Measurements from ENCODE around the gene KRT33B.
"Not testable (repeated sequence)": the region's sequence is repeated elsewhere in the genome, so short reads cannot be mapped to it uniquely, and the experiment has no call there.

Gene KRT33B

GRCh38 chr17:41352597-41353366 lies 16.8 kb downstream of the KRT33B start:
- Histone ChIP-seq H3K56ac (ENCODE audit: low read length) (no peak overlapping the region), H2BK15ac (replicated peaks; ENCODE audit: low read depth) (no peak overlapping the region), H3K4ac (ENCODE audit: low read depth, low read length) (no peak overlapping the region), H4K8ac (ENCODE audit: low read depth, low read length) (no peak overlapping the region), H3K27ac (ENCODE audit: low read depth, low read length) (no peak overlapping the region), H3K9ac (ENCODE audit: low read length) (no peak overlapping the region), H3K4me2 (ENCODE audit: low read length) (no peak overlapping the region), H3K79me1 (ENCODE audit: low read length) (no peaks in the 10 kb centered on the region), H3K23ac (ENCODE audit: low read length) (no peak overlapping the region), H2BK5ac (ENCODE audit: low read length) (no peak overlapping the region), H3K36me3 (ENCODE audit: control insufficient read depth, insufficient read depth, low read length) (no peaks in the 10 kb centered on the region), H4K5ac (ENCODE audit: low read length) (no peak overlapping the region), H3K18ac (ENCODE audit: low read length) (no peak overlapping the region), H2BK120ac (ENCODE audit: low read depth, low read length) (no peak overlapping the region), H3K79me2 (ENCODE audit: control insufficient read depth, insufficient read depth, low read length) (no peaks in the 10 kb centered on the region), H3K4me1 (ENCODE audit: control insufficient read depth, low read depth, low read length) (no peaks in the 10 kb centered on the region), H3K27me3 (ENCODE audit: insufficient read depth, low read length, poor library complexity) (no peaks in the 10 kb centered on the region), H3K4me3 (ENCODE audit: low read length) (no peak overlapping the region), H2AK5ac (ENCODE audit: low read length) (no peak overlapping the region)
- WGBS (ENCODE audit: extremely low coverage, insufficient coverage, low lambda C conversion rate) = no CpG with 5 or more reads among the region's 7 CpGs
- DNase-seq = no peak

DNA sequence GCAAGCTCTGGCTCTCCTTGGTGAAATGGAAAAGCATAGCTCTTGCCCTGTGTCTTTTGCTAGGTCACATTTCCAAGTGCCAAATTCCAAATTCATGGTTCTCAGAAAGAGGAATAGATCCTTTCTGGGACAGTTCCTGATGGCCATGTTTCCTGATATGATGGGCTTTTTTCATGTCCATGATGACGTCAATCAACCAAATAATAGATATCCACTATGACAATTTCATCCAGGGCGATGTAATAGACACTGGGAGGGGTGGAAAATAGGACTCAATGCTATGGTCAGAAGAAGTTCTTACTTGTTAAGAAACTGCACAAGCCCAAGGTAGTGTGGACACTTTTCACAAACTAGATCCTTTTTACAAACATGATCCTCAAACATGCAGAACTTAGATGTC lies 18.4 kb downstream of the KRT33B start:
- no peak overlapping the region for H3K4me2 ChIP-seq (ENCODE audit: low read length)
- no peaks in the 10 kb centered on the region for H3K4me1 ChIP-seq (ENCODE audit: control insufficient read depth, low read depth, low read length)
- H3K18ac ChIP-seq (ENCODE audit: low read length) = no peak overlapping the region
- H3K9ac ChIP-seq (ENCODE audit: low read length) = no peak overlapping the region
- H3K79me1 ChIP-seq (ENCODE audit: low read length) = no peaks in the 10 kb centered on the region
- no peaks in the 10 kb centered on the region for H3K36me3 ChIP-seq (ENCODE audit: control insufficient read depth, insufficient read depth, low read length)
- WGBS (ENCODE audit: extremely low coverage, insufficient coverage, low lambda C conversion rate) = no CpG with 5 or more reads among the region's 2 CpGs
- no peak overlapping the region for H3K56ac ChIP-seq (ENCODE audit: low read length)
- no peak overlapping the region for H2BK15ac ChIP-seq (replicated peaks; ENCODE audit: low read depth)
- H2BK5ac ChIP-seq (ENCODE audit: low read length) = no peak overlapping the region
- no peaks in the 10 kb centered on the region for H3K27me3 ChIP-seq (ENCODE audit: insufficient read depth, low read length, poor library complexity)
- no peak for DNase-seq
- H4K8ac ChIP-seq (ENCODE audit: low read depth, low read length) = no peak overlapping the region
- no peak overlapping the region for H3K23ac ChIP-seq (ENCODE audit: low read length)
- no peak overlapping the region for H2BK120ac ChIP-seq (ENCODE audit: low read depth, low read length)
- no peak overlapping the region for H4K5ac ChIP-seq (ENCODE audit: low read length)
- H3K79me2 ChIP-seq (ENCODE audit: control insufficient read depth, insufficient read depth, low read length) = no peaks in the 10 kb centered on the region
- no peak overlapping the region for H2AK5ac ChIP-seq (ENCODE audit: low read length)
- no peak overlapping the region for H3K4ac ChIP-seq (ENCODE audit: low read depth, low read length)
- no peak overlapping the region for H3K4me3 ChIP-seq (ENCODE audit: low read length)
- H3K27ac ChIP-seq (ENCODE audit: low read depth, low read length) = no peak overlapping the region

DNA sequence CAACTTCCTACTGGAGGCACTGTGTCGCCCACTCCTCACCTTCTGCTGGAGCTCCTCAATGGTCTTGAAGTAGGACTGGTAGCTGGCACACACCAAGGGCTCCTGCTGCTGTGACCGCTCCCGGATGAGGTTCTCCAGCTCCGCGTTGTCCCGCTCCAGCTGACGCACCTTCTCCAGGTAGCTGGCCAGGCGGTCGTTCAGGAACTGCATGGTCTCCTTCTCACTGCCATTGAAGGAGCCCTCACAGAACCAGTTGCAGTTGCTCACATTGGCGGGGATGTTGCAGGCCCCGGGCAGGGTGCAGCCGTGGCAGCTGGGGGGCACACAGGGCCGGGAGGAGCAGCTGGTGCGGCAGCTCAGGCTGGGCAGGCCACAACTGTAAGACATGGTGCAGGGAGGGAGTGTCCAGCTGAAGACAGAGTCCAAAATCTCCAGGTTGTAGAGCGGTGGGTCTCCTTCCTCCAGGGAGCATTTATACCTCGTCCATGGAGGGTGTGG lies 19.2 kb downstream of the KRT33B start, which contains the start of gene KRT33A:
Gene KRT33A (minus strand): TSS at position 448 of the 498 bp plus-strand sequence. CDS start 61 bp downstream, at position 387.
- H3K9ac ChIP-seq (ENCODE audit: low read length); DNase-seq; H3K4me1 ChIP-seq (ENCODE audit: control insufficient read depth, low read depth, low read length); H2BK15ac ChIP-seq (replicated peaks; ENCODE audit: low read depth); H2BK120ac ChIP-seq (ENCODE audit: low read depth, low read length); H3K79me1 ChIP-seq (ENCODE audit: low read length); H4K5ac ChIP-seq (ENCODE audit: low read length); H3K27ac ChIP-seq (ENCODE audit: low read depth, low read length); H3K27me3 ChIP-seq (ENCODE audit: insufficient read depth, low read length, poor library complexity); H3K4me3 ChIP-seq (ENCODE audit: low read length); H3K36me3 ChIP-seq (ENCODE audit: control insufficient read depth, insufficient read depth, low read length); H3K18ac ChIP-seq (ENCODE audit: low read length); H3K79me2 ChIP-seq (ENCODE audit: control insufficient read depth, insufficient read depth, low read length); H2AK5ac ChIP-seq (ENCODE audit: low read length); H3K4me2 ChIP-seq (ENCODE audit: low read length); H4K8ac ChIP-seq (ENCODE audit: low read depth, low read length); H2BK5ac ChIP-seq (ENCODE audit: low read length); H3K56ac ChIP-seq (ENCODE audit: low read length); H3K4ac ChIP-seq (ENCODE audit: low read depth, low read length); H3K23ac ChIP-seq (ENCODE audit: low read length): not testable (repeated sequence)
- no CpG with 5 or more reads among the region's 16 CpGs for WGBS (ENCODE audit: extremely low coverage, insufficient coverage, low lambda C conversion rate)

DNA sequence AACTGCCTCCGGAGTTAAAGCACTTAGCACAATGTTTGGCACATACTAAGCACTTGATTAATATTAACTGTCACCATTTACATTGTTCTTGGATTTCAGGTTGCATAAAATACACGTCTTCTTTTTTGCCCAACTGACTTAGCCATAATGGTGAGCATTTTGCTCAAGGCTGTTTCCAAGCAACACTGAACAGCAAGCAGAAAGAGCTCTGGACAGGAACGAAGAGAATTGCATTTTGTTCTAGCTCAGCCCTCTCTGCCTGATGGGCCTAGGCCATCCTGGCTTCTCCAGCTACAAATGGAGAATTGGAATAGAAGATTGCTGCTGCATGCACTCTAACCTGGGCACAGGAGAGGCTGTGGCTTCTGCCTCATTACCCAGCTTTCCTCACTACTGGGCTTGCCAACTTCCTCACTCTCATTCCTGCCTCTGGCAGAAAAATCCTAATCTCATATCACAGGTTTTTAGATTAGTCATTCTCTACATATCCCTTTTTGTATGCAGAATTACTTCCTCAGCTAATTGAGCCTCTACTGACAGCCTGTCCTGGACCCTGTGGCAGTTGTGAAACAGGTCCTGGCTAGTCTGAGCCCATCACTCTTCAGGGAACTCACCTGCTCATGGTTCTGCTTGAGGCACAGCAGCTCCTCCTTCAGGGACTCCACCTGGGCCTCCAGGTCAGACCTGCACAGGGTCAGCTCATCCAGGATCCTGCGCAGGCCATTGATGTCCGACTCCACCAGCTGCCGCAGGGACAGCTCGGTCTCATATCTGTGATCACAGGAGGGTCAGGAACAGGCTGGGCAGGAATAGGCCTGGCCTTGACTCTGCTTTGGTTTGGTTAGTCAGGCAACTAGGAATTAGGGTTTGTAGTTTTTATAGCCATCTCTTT lies 21.5 kb downstream of the KRT33B start:
- Histone ChIP-seq H3K23ac (ENCODE audit: low read length) (no peak overlapping the region), H3K9ac (ENCODE audit: low read length) (no peak overlapping the region), H2AK5ac (ENCODE audit: low read length) (no peak overlapping the region), H3K27ac (ENCODE audit: low read depth, low read length) (no peak overlapping the region), H4K5ac (ENCODE audit: low read length) (no peak overlapping the region), H2BK5ac (ENCODE audit: low read length) (no peak overlapping the region), H4K8ac (ENCODE audit: low read depth, low read length) (no peak overlapping the region), H3K27me3 (ENCODE audit: insufficient read depth, low read length, poor library complexity) (no peaks in the 10 kb centered on the region), H3K4ac (ENCODE audit: low read depth, low read length) (no peak overlapping the region), H3K4me3 (ENCODE audit: low read length) (no peak overlapping the region), H3K56ac (ENCODE audit: low read length) (no peak overlapping the region), H3K4me1 (ENCODE audit: control insufficient read depth, low read depth, low read length) (no peaks in the 10 kb centered on the region), H3K36me3 (ENCODE audit: control insufficient read depth, insufficient read depth, low read length) (no peaks in the 10 kb centered on the region), H3K4me2 (ENCODE audit: low read length) (no peak overlapping the region), H3K79me1 (ENCODE audit: low read length) (no peaks in the 10 kb centered on the region), H3K18ac (ENCODE audit: low read length) (no peak overlapping the region), H2BK15ac (replicated peaks; ENCODE audit: low read depth) (no peak overlapping the region), H2BK120ac (ENCODE audit: low read depth, low read length) (no peak overlapping the region), H3K79me2 (ENCODE audit: control insufficient read depth, insufficient read depth, low read length) (no peaks in the 10 kb centered on the region)
- no peak for DNase-seq
- WGBS (ENCODE audit: extremely low coverage, insufficient coverage, low lambda C conversion rate) = no CpG with 5 or more reads among the region's 7 CpGs

- not testable (repeated sequence) for H3K4me1 ChIP-seq (ENCODE audit: control insufficient read depth, low read depth, low read length); H3K27ac ChIP-seq (ENCODE audit: low read depth, low read length); H4K8ac ChIP-seq (ENCODE audit: low read depth, low read length); H3K4me3 ChIP-seq (ENCODE audit: low read length); H4K5ac ChIP-seq (ENCODE audit: low read length); H3K9ac ChIP-seq (ENCODE audit: low read length); H3K79me1 ChIP-seq (ENCODE audit: low read length); H2BK15ac ChIP-seq (replicated peaks; ENCODE audit: low read depth); H2BK120ac ChIP-seq (ENCODE audit: low read depth, low read length); H3K27me3 ChIP-seq (ENCODE audit: insufficient read depth, low read length, poor library complexity); H3K18ac ChIP-seq (ENCODE audit: low read length); H2AK5ac ChIP-seq (ENCODE audit: low read length); H3K36me3 ChIP-seq (ENCODE audit: control insufficient read depth, insufficient read depth, low read length); H2BK5ac ChIP-seq (ENCODE audit: low read length); H3K23ac ChIP-seq (ENCODE audit: low read length); H3K56ac ChIP-seq (ENCODE audit: low read length); H3K4ac ChIP-seq (ENCODE audit: low read depth, low read length); H3K79me2 ChIP-seq (ENCODE audit: control insufficient read depth, insufficient read depth, low read length); DNase-seq; H3K4me2 ChIP-seq (ENCODE audit: low read length)
- WGBS (ENCODE audit: extremely low coverage, insufficient coverage, low lambda C conversion rate) = no CpG with 5 or more reads among the region's 16 CpGs
Measured at GRCh38 chr17:41346421-41346820, 23.2 kb downstream of the KRT33B start.
